ENCODE results near the gene BACH2. TPM values are rescaled to one million over a fixed set of nuclear protein-coding genes. Genes with fewer than 3 reads are reported as not detected.
"Not testable (repeated sequence)": the region's sequence is repeated elsewhere in the genome, so short reads cannot be mapped to it uniquely, and the experiment has no call there.

Gene BACH2
- polyA plus RNA-seq, 1 donor from 2014 or later = 45.5 TPM

DNA sequence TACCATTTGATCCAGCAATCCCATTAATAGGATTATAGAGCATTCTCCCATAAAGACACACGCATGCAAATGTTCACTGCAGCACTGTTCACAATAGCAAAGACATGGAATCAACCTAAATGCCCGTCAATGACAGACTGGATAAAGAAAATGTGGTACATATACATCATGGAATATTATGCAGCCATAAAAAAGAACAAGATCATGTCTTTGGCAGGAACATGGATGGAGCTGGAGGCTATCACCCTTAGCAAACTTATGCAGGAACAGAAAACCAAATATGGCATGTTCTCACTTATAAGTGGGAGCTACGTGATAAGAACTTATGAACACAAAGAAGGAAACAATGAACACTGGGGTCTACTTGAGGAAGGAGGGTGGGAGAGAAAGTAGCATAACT lies 180.5 kb downstream of the BACH2 start:
- H3K27me3 ChIP-seq (ENCODE audit: insufficient read depth, low read depth, low read length); H3K4me3 ChIP-seq (ENCODE audit: low read length); H2AFZ ChIP-seq (ENCODE audit: low read depth, low read length); H3K4me2 ChIP-seq (ENCODE audit: low read length); H3K9ac ChIP-seq (ENCODE audit: low read length); H3K27ac ChIP-seq (ENCODE audit: low read length); H4K20me1 ChIP-seq (ENCODE audit: insufficient read depth); H3F3A ChIP-seq (ENCODE audit: insufficient read depth, low read length, poor library complexity, severe bottlenecking); H3K9me2 ChIP-seq (ENCODE audit: insufficient read depth, low read length); H3K36me3 ChIP-seq (ENCODE audit: insufficient read depth, low read length): not testable (repeated sequence)
- Histone ChIP-seq H3K79me2 (replicated peaks; ENCODE audit: insufficient read depth, low read length) (peaks cover 40% of the 10 kb centered on the region), H3K9me3 (ENCODE audit: low read length) (peaks cover 11% of the 10 kb centered on the region)

- Histone ChIP-seq H3K9me3 (ENCODE audit: low read length) (peaks cover 11% of the 10 kb centered on the region), H3K9ac (ENCODE audit: low read length) (no peak overlapping the region), H3K4me3 (ENCODE audit: low read length) (no peak overlapping the region), H3K9me2 (ENCODE audit: insufficient read depth, low read length) (no peaks in the 10 kb centered on the region), H3K79me2 (replicated peaks; ENCODE audit: insufficient read depth, low read length) (peaks cover 51% of the 10 kb centered on the region), H3K27ac (ENCODE audit: low read length) (no peak overlapping the region), H3K27me3 (ENCODE audit: insufficient read depth, low read depth, low read length) (no peaks in the 10 kb centered on the region), H3K4me2 (ENCODE audit: low read length) (no peak overlapping the region), H2AFZ (ENCODE audit: low read depth, low read length) (no peak overlapping the region), H3F3A (ENCODE audit: insufficient read depth, low read length, poor library complexity, severe bottlenecking) (no peaks in the 10 kb centered on the region), H3K36me3 (ENCODE audit: insufficient read depth, low read length) (no peaks in the 10 kb centered on the region), H4K20me1 (ENCODE audit: insufficient read depth) (no peaks in the 10 kb centered on the region)
- TF ChIP-seq, protein P1, sequence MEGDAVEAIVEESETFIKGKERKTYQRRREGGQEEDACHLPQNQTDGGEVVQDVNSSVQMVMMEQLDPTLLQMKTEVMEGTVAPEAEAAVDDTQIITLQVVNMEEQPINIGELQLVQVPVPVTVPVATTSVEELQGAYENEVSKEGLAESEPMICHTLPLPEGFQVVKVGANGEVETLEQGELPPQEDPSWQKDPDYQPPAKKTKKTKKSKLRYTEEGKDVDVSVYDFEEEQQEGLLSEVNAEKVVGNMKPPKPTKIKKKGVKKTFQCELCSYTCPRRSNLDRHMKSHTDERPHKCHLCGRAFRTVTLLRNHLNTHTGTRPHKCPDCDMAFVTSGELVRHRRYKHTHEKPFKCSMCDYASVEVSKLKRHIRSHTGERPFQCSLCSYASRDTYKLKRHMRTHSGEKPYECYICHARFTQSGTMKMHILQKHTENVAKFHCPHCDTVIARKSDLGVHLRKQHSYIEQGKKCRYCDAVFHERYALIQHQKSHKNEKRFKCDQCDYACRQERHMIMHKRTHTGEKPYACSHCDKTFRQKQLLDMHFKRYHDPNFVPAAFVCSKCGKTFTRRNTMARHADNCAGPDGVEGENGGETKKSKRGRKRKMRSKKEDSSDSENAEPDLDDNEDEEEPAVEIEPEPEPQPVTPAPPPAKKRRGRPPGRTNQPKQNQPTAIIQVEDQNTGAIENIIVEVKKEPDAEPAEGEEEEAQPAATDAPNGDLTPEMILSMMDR (IDR thresholded peaks at IDR 0.05; ENCODE audit: poor library complexity, severe bottlenecking) = no peak
- TF ChIP-seq REST (IDR thresholded peaks at IDR 0.05; ENCODE audit: borderline replicate concordance) = no peak
- no peak for TF ChIP-seq RAD21 (conservative IDR thresholded peaks at IDR 0.05)
- no peak for TF ChIP-seq EZH2 (IDR thresholded peaks at IDR 0.05; ENCODE audit: borderline replicate concordance, insufficient read depth, low read length, poor library complexity, severe bottlenecking)
- no peak for TF ChIP-seq TAF1 (IDR thresholded peaks at IDR 0.05; ENCODE audit: low read depth)
- no peak for TF ChIP-seq SMC3 (conservative IDR thresholded peaks at IDR 0.05; ENCODE audit: poor library complexity)
- no peak for TF ChIP-seq MXI1 (conservative IDR thresholded peaks at IDR 0.05; ENCODE audit: poor library complexity, severe bottlenecking)
- TF ChIP-seq EP300 (conservative IDR thresholded peaks at IDR 0.05; ENCODE audit: poor library complexity, severe bottlenecking) = no peak
- TF ChIP-seq POLR2AphosphoS5 (IDR thresholded peaks at IDR 0.05) = no peak
Observed at GRCh38 chr6:90113389-90113788, 183.3 kb downstream of the BACH2 start.

- TF ChIP-seq TAF1 (IDR thresholded peaks at IDR 0.05; ENCODE audit: low read depth) = no peak
- TF ChIP-seq SMC3 (conservative IDR thresholded peaks at IDR 0.05; ENCODE audit: poor library complexity) = no peak
- TF ChIP-seq EP300 (conservative IDR thresholded peaks at IDR 0.05; ENCODE audit: poor library complexity, severe bottlenecking) = no peak
- no peak for TF ChIP-seq EZH2 (IDR thresholded peaks at IDR 0.05; ENCODE audit: borderline replicate concordance, insufficient read depth, low read length, poor library complexity, severe bottlenecking)
- no peak for TF ChIP-seq REST (IDR thresholded peaks at IDR 0.05; ENCODE audit: borderline replicate concordance)
- TF ChIP-seq RAD21 (conservative IDR thresholded peaks at IDR 0.05) = no peak
- TF ChIP-seq, protein P1 (IDR thresholded peaks at IDR 0.05; ENCODE audit: poor library complexity, severe bottlenecking) = no peak
- no peak for TF ChIP-seq POLR2AphosphoS5 (IDR thresholded peaks at IDR 0.05)
- no peak for TF ChIP-seq MXI1 (conservative IDR thresholded peaks at IDR 0.05; ENCODE audit: poor library complexity, severe bottlenecking)
- Histone ChIP-seq H3K9ac (ENCODE audit: low read length) (no peak overlapping the region), H3K27ac (ENCODE audit: low read length) (peak overlapping the region; percentile 25), H3F3A (ENCODE audit: insufficient read depth, low read length, poor library complexity, severe bottlenecking) (no peaks in the 10 kb centered on the region), H3K36me3 (ENCODE audit: insufficient read depth, low read length) (no peaks in the 10 kb centered on the region), H2AFZ (ENCODE audit: low read depth, low read length) (no peak overlapping the region), H3K27me3 (ENCODE audit: insufficient read depth, low read depth, low read length) (no peaks in the 10 kb centered on the region), H3K4me2 (ENCODE audit: low read length) (no peak overlapping the region), H3K4me3 (ENCODE audit: low read length) (no peak overlapping the region), H3K9me3 (ENCODE audit: low read length) (peaks cover 11% of the 10 kb centered on the region), H3K9me2 (ENCODE audit: insufficient read depth, low read length) (no peaks in the 10 kb centered on the region), H3K79me2 (replicated peaks; ENCODE audit: insufficient read depth, low read length) (peaks cover 55% of the 10 kb centered on the region), H4K20me1 (ENCODE audit: insufficient read depth) (no peaks in the 10 kb centered on the region)
Observed at GRCh38 chr6:90111387-90111786, 185.3 kb downstream of the BACH2 start.
